GM12892 (cell line): ENCODE measurements around the gene GNAO1.

Experiments
- DNase-seq: peaks from one replicate; pipeline ENCODE4 v3.0.0; 2011; ENCODE audit not compliant: insufficient read length
- FAIRE-seq: peaks from 2 replicates; lab custom pipeline; 2011; peaks lifted over from hg19 to GRCh38; lab: Jason Lieb, UNC
- POLR2A ChIP-seq: IDR thresholded peaks from 2 replicates; pipeline ENCODE4 v1.6.1; 2011; ENCODE audit warnings: low read depth, low read length, control low read depth
- POLR2AphosphoS5 ChIP-seq: IDR thresholded peaks from 2 replicates; pipeline ENCODE4 v1.6.1; 2011; ENCODE audit warnings: low read depth, low read length, control low read depth
- TAF1 ChIP-seq: IDR thresholded peaks from 2 replicates; pipeline ENCODE4 v1.6.1; 2011; ENCODE audit warnings: low read depth, mild to moderate bottlenecking, control low read depth, low read length, borderline replicate concordance

Gene GNAO1

GRCh38 chr16:56337131-56337857, 146.0 kb downstream of the GNAO1 start:
- FAIRE-seq (no peak), DNase-seq (no peak)
- TF ChIP-seq POLR2AphosphoS5 (no peak), POLR2A (no peak), TAF1 (no peak)

DNA sequence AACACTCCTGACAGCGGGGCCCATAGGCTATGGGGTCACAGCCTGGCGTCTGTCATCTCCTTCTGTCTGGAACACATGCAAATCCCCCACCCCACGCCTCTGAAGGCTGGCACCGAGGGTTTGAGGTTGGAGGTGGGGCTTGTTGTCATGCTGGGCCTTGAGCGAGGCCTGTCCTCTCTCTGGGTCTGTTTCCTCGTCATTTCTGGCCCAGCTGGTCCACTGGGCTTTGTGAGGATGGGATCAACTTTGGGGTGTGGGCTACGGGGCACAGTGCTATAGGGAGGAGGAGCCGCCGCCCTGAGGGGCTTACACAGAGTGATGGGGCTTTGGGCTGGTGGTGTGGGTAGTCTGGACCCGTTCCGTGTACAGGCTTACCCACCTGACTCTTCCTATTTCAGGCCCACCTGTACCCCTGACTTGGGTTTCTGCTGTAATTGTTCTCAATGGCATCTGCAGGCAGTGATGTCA, 146.6 kb downstream of the GNAO1 start:
- DNase-seq (no peak), FAIRE-seq (no peak)
- TF ChIP-seq POLR2A (no peak), POLR2AphosphoS5 (no peak), TAF1 (no peak)

GRCh38 chr16:56338566-56339318, 147.5 kb downstream of the GNAO1 start:
- DNase-seq (no peak), FAIRE-seq (no peak)
- no peak for TF ChIP-seq TAF1
- no peak for TF ChIP-seq POLR2AphosphoS5
- no peak for TF ChIP-seq POLR2A

DNA sequence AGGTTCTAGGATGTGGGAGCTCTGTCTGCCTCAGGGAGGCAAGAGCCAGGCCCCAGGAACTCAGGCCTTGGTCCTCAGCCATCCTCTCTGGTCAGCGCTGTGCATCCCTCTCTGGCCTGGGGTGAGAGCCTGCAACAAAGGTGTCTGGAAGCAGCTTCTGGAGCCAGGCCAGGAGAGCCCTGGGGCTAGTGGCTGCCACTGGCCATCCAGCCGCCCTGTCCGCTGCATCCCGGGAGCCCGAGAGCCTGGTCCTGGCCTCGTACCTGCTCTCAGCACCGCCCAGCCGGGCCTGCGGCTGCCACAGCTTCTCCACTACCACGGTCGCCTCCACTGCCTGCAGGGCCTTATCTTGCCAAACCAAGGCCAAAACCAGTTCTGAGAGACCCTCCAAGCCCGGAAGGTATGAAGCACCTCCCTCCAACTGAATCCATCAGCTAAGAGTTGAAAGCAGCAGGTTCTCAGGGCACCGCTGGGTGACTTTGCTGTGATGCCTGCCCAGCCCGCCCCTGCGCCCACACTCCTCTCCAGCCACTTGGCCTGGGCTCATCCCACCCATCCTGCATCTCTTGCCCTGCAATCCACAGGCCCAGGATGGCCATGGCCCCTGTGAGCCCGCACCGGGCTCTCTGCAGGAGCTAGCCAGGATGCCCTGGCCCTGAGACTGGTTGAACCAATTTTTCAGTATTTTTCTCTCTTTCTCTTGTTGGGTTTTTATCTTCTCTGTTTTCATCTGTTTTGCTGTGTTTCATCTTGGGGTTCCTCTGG, 148.3 kb downstream of the GNAO1 start:
- DNase-seq (no peak), FAIRE-seq (no peak)
- no peak for TF ChIP-seq POLR2A

- FAIRE-seq (no peak), DNase-seq (no peak)
- TF ChIP-seq POLR2AphosphoS5 (no peak), POLR2A (no peak), TAF1 (no peak)
Observed at GRCh38 chr16:56340416-56340815, 149.1 kb downstream of the GNAO1 start.

- no peak for FAIRE-seq
Observed at GRCh38 chr16:56340864-56341365, 149.6 kb downstream of the GNAO1 start.

GRCh38 chr16:56341656-56342399, 150.5 kb downstream of the GNAO1 start:
- DNase-seq (no peak), FAIRE-seq (no peak)
- TF ChIP-seq TAF1, result no peak
- no peak for TF ChIP-seq POLR2A
- TF ChIP-seq POLR2AphosphoS5, result no peak

More at GRCh38 chr16:56340864-56341365, 149.6 kb downstream of the GNAO1 start:
- no peak for DNase-seq
- TF ChIP-seq POLR2A, result no peak
- no peak for TF ChIP-seq POLR2AphosphoS5
- no peak for TF ChIP-seq TAF1

DNA sequence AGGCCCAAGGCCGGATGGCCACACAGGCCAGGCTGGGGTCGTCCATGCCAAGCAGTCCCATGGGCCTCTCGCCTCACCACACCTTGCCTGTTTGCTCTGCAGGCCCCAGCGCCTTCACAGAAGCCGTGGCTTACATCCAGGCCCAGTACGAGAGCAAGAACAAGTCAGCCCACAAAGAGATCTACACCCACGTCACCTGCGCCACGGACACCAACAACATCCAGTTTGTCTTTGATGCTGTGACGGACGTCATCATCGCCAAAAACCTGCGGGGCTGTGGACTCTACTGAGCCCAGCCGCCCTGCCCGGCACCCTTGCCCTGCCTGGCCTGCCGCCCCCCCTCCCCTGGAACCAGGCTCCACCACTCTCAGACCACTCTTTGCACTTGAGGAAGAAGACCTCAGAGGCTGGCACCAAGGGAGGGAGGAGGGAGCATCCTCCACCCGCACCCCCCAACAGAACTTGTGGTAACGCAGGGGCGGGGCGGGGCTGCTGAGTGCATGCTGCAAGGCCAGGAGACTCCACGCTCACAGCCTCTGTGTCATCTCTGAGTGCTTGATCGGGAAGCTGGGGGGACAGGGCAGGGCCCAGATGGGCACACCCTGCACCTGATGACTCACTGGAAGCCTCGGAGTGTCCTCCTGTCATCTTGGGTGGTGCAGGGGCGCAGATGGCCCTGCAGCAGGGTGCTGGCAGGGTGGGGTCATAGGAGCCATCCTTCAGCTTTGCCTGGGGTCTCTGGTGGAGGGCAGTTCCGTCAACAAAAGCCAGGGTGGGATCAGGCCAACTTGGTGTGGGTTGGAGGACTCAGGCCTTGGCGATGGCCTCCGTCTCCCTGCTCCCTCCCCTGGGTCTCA, 152.6 kb downstream of the GNAO1 start:
- FAIRE-seq (no peak), DNase-seq (no peak)

GRCh38 chr16:56344518-56345405, 153.5 kb downstream of the GNAO1 start:
- no peak for TF ChIP-seq POLR2A
- TF ChIP-seq POLR2AphosphoS5, result no peak
- no peak for TF ChIP-seq TAF1
- FAIRE-seq (no peak), DNase-seq (no peak)

More for the DNA sequence above, 152.6 kb downstream of the GNAO1 start:
- TF ChIP-seq POLR2AphosphoS5 (no peak), POLR2A (no peak), TAF1 (no peak)
